IMR-90 (cell line): Measurements from ENCODE around the gene SEMA3G. TPM values are rescaled to one million over a fixed set of nuclear protein-coding genes. Genes with fewer than 3 reads are reported as not detected.

Experiments used
- ATAC-seq: fragments of 200-7000 bp; cut with Tn5 transposase; 2 replicates; pipeline ENCODE4 v1.9.1; 2020; ENCODE audit warnings: low read depth, mild to moderate bottlenecking, moderate library complexity
- BruUV-seq: library from RNA; stranded (reverse); fragments of 400-500 nt; replicated peaks from 2 replicates; lab custom pipeline; 2021; lab: Mats Ljungman, UMichigan
- CTCF ChIA-PET: fragments of 300-600 bp; formaldehyde crosslinking; extraction: SDS; loops from one replicate; lab custom pipeline; 2021; ENCODE audit warnings: antibody characterized with exemption; lab: Yijun Ruan, JAX
- POLR2A ChIA-PET: fragments of 300-600 bp; sonication (Branson Sonifier 250); formaldehyde crosslinking; loops from one replicate; lab custom pipeline; 2022; ENCODE audit warnings: antibody characterized with exemption; ENCODE audit not compliant: unreplicated experiment; lab: Charles Lee
- DNase-seq: peaks from one replicate; pipeline ENCODE4 v3.0.0; 2013
- H2AFZ ChIP-seq: replicated peaks from 2 replicates; pipeline ENCODE3; 2013; ENCODE audit warnings: low read length, mild to moderate bottlenecking; ENCODE audit not compliant: poor library complexity
- H2AK5ac ChIP-seq: 2 replicates; pipeline ENCODE4 v1.6.1; 2013; ENCODE audit warnings: low read depth, low read length, inconsistent platforms
- H2AK9ac ChIP-seq: replicated peaks from 2 replicates; pipeline ENCODE3; 2013; ENCODE audit warnings: mild to moderate bottlenecking, low read depth, low read length, moderate library complexity; ENCODE audit not compliant: poor library complexity
- H2BK120ac ChIP-seq: 2 replicates; pipeline ENCODE4 v1.6.1; 2013; ENCODE audit warnings: low read depth, low read length, inconsistent platforms
- H2BK15ac ChIP-seq: 3 replicates; pipeline ENCODE4 v1.6.1; 2013; ENCODE audit warnings: low read depth, low read length, inconsistent platforms
- H2BK20ac ChIP-seq: 2 replicates; pipeline ENCODE4 v1.6.1; 2013; ENCODE audit warnings: low read depth, mild to moderate bottlenecking, inconsistent platforms, low read length, moderate library complexity
- H2BK5ac ChIP-seq: 2 replicates; pipeline ENCODE4 v1.6.1; 2013; ENCODE audit warnings: mild to moderate bottlenecking, low read depth, low read length, inconsistent platforms; ENCODE audit not compliant: poor library complexity, severe bottlenecking
- H3K14ac ChIP-seq: replicated peaks from 2 replicates; pipeline ENCODE4 v1.6.1; 2013; ENCODE audit warnings: low read depth, low read length, inconsistent platforms
- H3K18ac ChIP-seq: 2 replicates; pipeline ENCODE4 v1.6.1; 2013; ENCODE audit warnings: low read depth, low read length, control low read depth
- H3K23ac ChIP-seq: 2 replicates; pipeline ENCODE4 v1.6.1; 2013; ENCODE audit warnings: low read depth, low read length, inconsistent platforms
- H3K27ac ChIP-seq: 2 replicates; pipeline ENCODE4 v1.5.1; 2013; ENCODE audit warnings: mild to moderate bottlenecking, control low read depth, low read length; ENCODE audit not compliant: insufficient read depth
- H3K27me3 ChIP-seq: 2 replicates; pipeline ENCODE4 v1.6.1; 2013; ENCODE audit warnings: low read length; ENCODE audit not compliant: control insufficient read depth, insufficient read depth
- H3K36me3 ChIP-seq: 2 replicates; pipeline ENCODE4 v1.6.1; 2013; ENCODE audit warnings: low read length, mixed read lengths; ENCODE audit not compliant: control insufficient read depth, insufficient read depth
- H3K4ac ChIP-seq: 2 replicates; pipeline ENCODE4 v1.6.1; 2013; ENCODE audit warnings: low read depth, low read length, inconsistent platforms
- H3K4me1 ChIP-seq: 2 replicates; pipeline ENCODE4 v1.6.1; 2013; ENCODE audit warnings: low read length, mixed read lengths; ENCODE audit not compliant: control insufficient read depth, insufficient read depth
- H3K4me2 ChIP-seq: 2 replicates; pipeline ENCODE4 v1.6.1; 2013; ENCODE audit warnings: low read depth, mild to moderate bottlenecking, control low read depth, low read length, moderate library complexity
- H3K4me3 ChIP-seq: 2 replicates; pipeline ENCODE4 v1.5.1; 2013; ENCODE audit warnings: low read depth, mild to moderate bottlenecking, control low read depth, low read length, moderate library complexity; ENCODE audit not compliant: insufficient read depth
- H3K56ac ChIP-seq: 2 replicates; pipeline ENCODE4 v1.6.1; 2013; ENCODE audit warnings: low read length, inconsistent platforms; ENCODE audit not compliant: insufficient read depth; ENCODE audit errors: extremely low read depth
- H3K79me1 ChIP-seq, 2 experiments: 2 replicates each; pipeline ENCODE4 v1.6.1; 2013; ENCODE audit warnings: low read length in 2 of 2, inconsistent platforms in 1 of 2, low read depth in 1 of 2
- H3K9ac ChIP-seq: 2 replicates; pipeline ENCODE4 v1.6.1; 2013; ENCODE audit warnings: low read depth, low read length, control low read depth
- H3K9me1 ChIP-seq: 2 replicates; pipeline ENCODE4 v1.6.1; 2013; ENCODE audit warnings: low read length, inconsistent platforms; ENCODE audit not compliant: insufficient read depth
- H3K9me3 ChIP-seq: 2 replicates; pipeline ENCODE4 v1.6.1; 2013; ENCODE audit warnings: low read length; ENCODE audit not compliant: control insufficient read depth, insufficient read depth
- H4K20me1 ChIP-seq: 2 replicates; pipeline ENCODE4 v1.6.1; 2013; ENCODE audit warnings: low read length, inconsistent platforms; ENCODE audit not compliant: insufficient read depth
- H4K5ac ChIP-seq: 2 replicates; pipeline ENCODE4 v1.6.1; 2013; ENCODE audit warnings: mild to moderate bottlenecking, low read depth, low read length, control low read depth
- H4K8ac ChIP-seq, 2 experiments: 2 replicates each; pipeline ENCODE4 v1.6.1; 2013; ENCODE audit warnings: low read depth in 2 of 2, low read length in 2 of 2, control low read depth in 1 of 2, inconsistent platforms in 1 of 2
- H4K91ac ChIP-seq: 2 replicates; pipeline ENCODE4 v1.6.1; 2013; ENCODE audit warnings: low read depth, low read length, inconsistent platforms; ENCODE audit not compliant: insufficient read depth
- CEBPB ChIP-seq: IDR thresholded peaks from 2 replicates; pipeline ENCODE4 v1.6.1; 2012; ENCODE audit warnings: low read depth, low read length, improper control_type of control experiment
- FOS ChIP-seq: fragments of 150-350 bp; IDR thresholded peaks from 2 replicates; pipeline ENCODE4 v1.6.1; 2016; ENCODE audit warnings: low read depth, low read length
- MAZ ChIP-seq: IDR thresholded peaks from 2 replicates; pipeline ENCODE4 v1.6.1; 2012; ENCODE audit warnings: low read depth, mild to moderate bottlenecking, low read length, improper control_type of control experiment, moderate library complexity, borderline replicate concordance
- WGBS, 2 experiments: methylation state at CpG; one replicate each; pipeline versions ENCODE4 v1.1.5 to v1.1.7; 2013; ENCODE audit warnings: missing lambda C conversion rate in 2 of 2; ENCODE audit not compliant: insufficient read length in 1 of 2; ENCODE audit errors: extremely low coverage in 2 of 2; 5-methylcytosine and 5-hydroxymethylcytosine counted together
- dilution Hi-C: fragments of 300-500 bp; cut with HindIII; formaldehyde crosslinking; loops from one replicate; pipeline ENCODE4 v1.14.3; 2018; ENCODE audit warnings: low sequenced_read_pairs; ENCODE audit not compliant: unreplicated experiment
- in situ Hi-C: fragments of 300-500 bp; cut with MboI; formaldehyde crosslinking; loops from 3 replicates; pipeline ENCODE4 v1.14.3; 2019; ENCODE audit warnings: low sequenced_read_pairs, inconsistent platforms, mixed read lengths
- intact Hi-C: fragments of 100-400 bp; cut with micrococcal nuclease; formaldehyde crosslinking; loops from 2 replicates; pipeline ENCODE4 v1.10.0; 2022
- polyA plus RNA-seq, 3 experiments: library from polyadenylated mRNA; depleted of rRNA; stranded (reverse); fragments of >200 nt; gene quantifications; 2 replicates each; pipeline ENCODE4 v1.2.3, GENCODE V29; 2012; ENCODE audit warnings: low replicate concordance in 1 of 3
- total RNA-seq: library from RNA; depleted of rRNA; stranded (reverse); fragments of >200 nt; gene quantifications from 2 replicates; pipeline ENCODE4 v1.2.3, GENCODE V29; 2012

Gene SEMA3G
- total and polyA plus RNA-seq, 2 of the 4 experiments (the other 2 are of a cell fraction), result 0.07 TPM; not detected in 1

DNA sequence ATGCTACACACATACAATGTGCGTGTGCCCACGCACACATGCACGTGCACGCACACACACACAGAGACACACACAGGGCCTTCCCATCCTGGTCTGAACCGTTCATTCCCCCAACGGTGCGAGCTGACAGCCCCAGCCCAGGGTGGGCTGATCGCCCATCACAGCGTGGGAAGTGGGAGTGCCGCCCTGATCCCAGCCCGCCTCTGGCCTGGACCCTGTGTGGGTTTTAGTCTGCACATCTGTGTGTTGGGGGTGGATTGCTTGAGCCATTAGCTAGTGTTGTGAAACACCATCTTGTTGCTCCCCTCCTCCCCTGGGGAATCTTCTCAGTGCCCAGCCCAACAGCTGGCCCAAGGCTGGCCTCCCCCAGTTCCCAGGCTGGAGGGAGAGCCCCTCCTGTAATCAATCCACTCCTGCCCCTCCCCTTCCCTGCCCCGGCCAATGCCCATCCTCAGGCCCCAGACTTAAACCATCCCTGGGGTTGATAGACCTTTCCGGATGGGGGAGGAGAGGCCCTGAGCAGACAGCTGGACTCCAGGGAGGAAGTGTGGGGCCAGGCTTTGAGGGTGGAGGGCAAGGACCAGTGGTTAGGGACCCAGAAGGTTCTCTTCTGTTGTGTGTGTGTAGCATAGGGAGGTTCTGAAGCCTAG is 8.3 kb downstream of the SEMA3G start:
- no peak overlapping the region for H3K56ac ChIP-seq
- H2BK5ac ChIP-seq, result no peak overlapping the region
- H3K4me2 ChIP-seq, result no peak overlapping the region; the same call in 1 of the 2 replicates
- no peak overlapping the region for H4K91ac ChIP-seq
- no peak overlapping the region for H3K4me3 ChIP-seq
- no TSS peak for BruUV-seq
- H2AFZ ChIP-seq, result peak overlapping the region; percentile 60
- intact Hi-C loops (no loop called here), in situ Hi-C loops (no loop called here), dilution Hi-C loops (no loop called here)
- CTCF ChIA-PET, result no interaction called here
- no peak overlapping the region; the same call in 1 of the 2 replicates for H2AK5ac ChIP-seq
- ATAC-seq, result peak; percentile 83
- peak overlapping the region; percentile 35 for H2AK9ac ChIP-seq
- no peak overlapping the region for H2BK120ac ChIP-seq
- POLR2A ChIA-PET, result no interaction called here
- H3K36me3 ChIP-seq, result no peaks in the 10 kb centered on the region
- no peak overlapping the region for H3K4ac ChIP-seq
- H3K23ac ChIP-seq, result peak overlapping the region; percentile 56; the same call in 1 of the 2 replicates
- H3K9me1 ChIP-seq, result no peaks in the 10 kb centered on the region
- peak overlapping the region; percentile 46; the same call in 1 of the 2 replicates for H3K18ac ChIP-seq
- no peak overlapping the region for H3K27ac ChIP-seq
- peak; percentile 53 for DNase-seq
- H4K20me1 ChIP-seq, result no peaks in the 10 kb centered on the region
- peaks cover 10% of the 10 kb centered on the region; the same call in 1 of the 2 replicates for H3K4me1 ChIP-seq
- peak overlapping the region in 1 of 2 experiments; percentile 72; a peak in 2 of 4 replicates for H4K8ac ChIP-seq
- no peak overlapping the region for H3K9ac ChIP-seq
- H3K79me1 ChIP-seq, result no peaks in the 10 kb centered on the region
- no peaks in the 10 kb centered on the region for H3K9me3 ChIP-seq
- no peak overlapping the region for H3K14ac ChIP-seq
- no peak overlapping the region for H2BK20ac ChIP-seq
- TF ChIP-seq FOS (no peak), CEBPB (peak; percentile 66), MAZ (peak; percentile 55; the same call in 1 of the 2 replicates)
- H2BK15ac ChIP-seq, result no peak overlapping the region
- 93% methylated on average over 2 of the region's 13 CpGs; no CpG with 5 or more reads in 1 of the 2 experiments for WGBS, 2 experiments
- peaks cover 17% of the 10 kb centered on the region for H3K27me3 ChIP-seq
- H4K5ac ChIP-seq, result peak overlapping the region; percentile 64; the same call in 1 of the 2 replicates
